Tibial artery (tissue), 4 donors: ENCODE data around the gene DLL1.

ENCODE experiments used
- DNase-seq, 2 donors: peaks; one replicate each; pipeline ENCODE4 v3.0.0-alpha.2; 2019
- H3K27ac ChIP-seq, 2 donors: fragments of 200-600 bp; sonication (generic) in 1 of 2; 1 replicate in 1 of 2; 2 replicates in 1 of 2; pipeline ENCODE4 v1.5.1; 2018 to 2019; ENCODE audit warnings: mild to moderate bottlenecking in 1 of 2
- H3K27me3 ChIP-seq, 2 donors: fragments of 200-600 bp; sonication (generic) in 1 of 2; one replicate each; pipeline versions ENCODE4 v1.5.1 to v1.6.0; 2016 to 2019
- H3K36me3 ChIP-seq, 3 donors: fragments of 200-600 bp; sonication (generic) in 2 of 3; one replicate each; pipeline ENCODE4 v1.5.1; 2016 to 2019; ENCODE audit warnings: mild to moderate bottlenecking in 2 of 3
- H3K4me1 ChIP-seq, 4 donors: fragments of 200-600 bp; sonication (generic) in 2 of 4; 1 replicate in 3 of 4; 2 replicates in 1 of 4; pipeline ENCODE4 v1.5.1; 2016 to 2019
- H3K4me3 ChIP-seq, 2 donors: fragments of 200-600 bp; sonication (generic) in 1 of 2; 1 replicate in 1 of 2; 2 replicates in 1 of 2; pipeline ENCODE4 v1.5.1; 2018 to 2019; ENCODE audit warnings: mild to moderate bottlenecking in 2 of 2
- H3K9me3 ChIP-seq, 3 donors: fragments of 200-600 bp; sonication (generic) in 1 of 3; one replicate each; pipeline ENCODE4 v1.5.1; 2016 to 2019
- CTCF ChIP-seq, 2 experiments: fragments of 200-600 bp in 1 of 2; fragments of 450-650 bp in 1 of 2; IDR thresholded peaks; one replicate each; pipeline ENCODE4 v1.5.1; 2017 to 2019; ENCODE audit warnings: antibody characterized with exemption in 2 of 2, mild to moderate bottlenecking in 1 of 2, moderate library complexity in 1 of 2
- intact Hi-C: fragments of 100-400 bp; cut with DNase I; formaldehyde crosslinking; loops from one replicate; pipeline ENCODE4 v1.15.0; 2023; ENCODE audit warnings: low total_unique reads

Gene DLL1

DNA sequence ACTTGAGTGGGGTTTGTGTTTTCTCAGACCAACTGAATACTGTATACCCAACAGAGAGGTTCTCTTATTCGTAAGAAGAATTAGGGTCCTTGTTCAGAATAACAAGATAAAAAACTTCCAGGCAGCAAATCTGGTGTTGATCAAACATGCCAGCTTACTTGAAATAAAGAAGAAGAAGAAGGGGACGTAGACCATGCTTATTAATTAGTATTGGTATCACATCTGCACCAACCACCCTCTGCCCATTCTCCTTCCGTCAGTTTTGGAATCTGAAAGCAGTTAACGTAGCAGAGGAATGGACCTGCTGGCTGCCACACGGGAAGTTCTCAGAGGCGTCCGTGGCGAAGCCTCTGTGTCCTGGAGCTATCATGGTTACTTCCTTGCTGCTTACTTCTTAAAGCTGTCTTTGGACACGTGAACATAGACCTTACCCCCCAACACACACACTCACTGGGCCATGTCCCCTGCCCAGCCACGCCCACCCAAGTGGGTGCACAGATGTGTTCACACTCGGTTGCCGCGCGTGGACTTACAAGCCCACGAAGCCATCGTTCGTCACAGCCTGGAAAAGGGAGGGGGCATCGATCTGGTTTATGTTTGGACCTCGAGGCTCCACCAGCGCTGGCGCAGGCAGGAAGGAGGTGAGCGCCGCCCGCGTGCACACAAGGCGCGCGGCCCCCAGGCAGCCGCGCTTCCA, 4.1 kb upstream of the DLL1 start:
- H3K27ac ChIP-seq, result no peak overlapping the region
- H3K36me3 ChIP-seq, result no peaks in the 10 kb centered on the region
- intact Hi-C loops, result no loop called here
- peaks cover 10 to 82% of the 10 kb centered on the region in 2 donors for H3K27me3 ChIP-seq
- peak overlapping the region; percentile 40 to 58 for H3K4me3 ChIP-seq
- peak in 1 of 2 donors; percentile 56 for DNase-seq
- no peak for TF ChIP-seq CTCF (IDR thresholded peaks at IDR 0.05)
- H3K4me1 ChIP-seq, result peaks cover 0 to 63% (median 49%) of the 10 kb centered on the region in 4 donors
- no peaks in the 10 kb centered on the region for H3K9me3 ChIP-seq

GRCh38 chr6:170294298-170294730, 3.4 kb upstream of the DLL1 start:
- no peak overlapping the region for H3K4me3 ChIP-seq
- no peak for TF ChIP-seq CTCF (IDR thresholded peaks at IDR 0.05)
- H3K27me3 ChIP-seq, result peaks cover 10 to 83% of the 10 kb centered on the region in 2 donors
- intact Hi-C loops, result no loop called here
- H3K36me3 ChIP-seq, result no peaks in the 10 kb centered on the region
- no peak overlapping the region for H3K27ac ChIP-seq
- no peak for DNase-seq
- peaks cover 0 to 69% (median 55%) of the 10 kb centered on the region in 4 donors for H3K4me1 ChIP-seq
- H3K9me3 ChIP-seq, result no peaks in the 10 kb centered on the region

DNA sequence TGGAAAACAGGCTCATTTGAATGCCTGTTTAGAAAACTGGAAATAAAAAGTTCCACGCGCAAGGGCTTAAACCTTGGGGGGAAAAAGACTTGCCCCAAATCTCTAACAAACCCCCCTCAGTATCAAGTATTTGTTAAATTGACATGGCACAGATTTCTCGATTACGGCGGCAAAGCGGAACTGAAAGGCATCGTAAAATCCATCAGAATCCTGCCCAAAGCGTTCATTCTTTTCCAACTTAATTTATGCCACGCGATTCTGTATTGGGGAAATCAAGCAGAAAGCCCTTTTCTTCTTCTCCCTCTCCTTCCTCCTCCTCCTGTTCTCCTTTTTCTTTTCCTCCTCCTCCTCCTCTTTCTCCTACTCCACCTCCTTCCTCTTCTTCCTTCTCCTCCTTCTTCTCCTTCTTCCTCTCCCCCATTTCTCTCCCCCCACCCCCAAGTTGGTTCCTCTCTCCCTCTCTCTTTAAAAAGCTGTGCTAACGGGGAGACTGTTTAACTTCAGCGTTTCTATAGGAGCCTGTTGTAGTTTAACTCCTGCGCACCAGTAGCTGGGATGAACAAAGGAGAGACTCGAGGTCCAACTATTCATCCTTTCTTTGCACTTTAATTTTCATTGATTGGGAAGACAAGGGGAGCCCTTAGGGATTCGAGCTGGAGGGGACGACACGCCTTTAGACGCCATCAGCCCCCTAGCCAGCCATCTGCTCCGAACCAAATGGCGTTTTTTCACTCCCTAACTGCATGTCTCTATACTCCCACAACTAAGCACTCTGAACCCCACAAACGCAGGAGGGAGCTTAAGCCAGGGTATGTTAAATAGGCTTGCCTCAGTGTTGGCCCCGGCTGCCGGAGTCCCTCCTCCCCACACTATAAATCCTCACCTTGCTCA, 2.7 kb upstream of the DLL1 start:
- H3K27ac ChIP-seq, result no peak overlapping the region

DNA sequence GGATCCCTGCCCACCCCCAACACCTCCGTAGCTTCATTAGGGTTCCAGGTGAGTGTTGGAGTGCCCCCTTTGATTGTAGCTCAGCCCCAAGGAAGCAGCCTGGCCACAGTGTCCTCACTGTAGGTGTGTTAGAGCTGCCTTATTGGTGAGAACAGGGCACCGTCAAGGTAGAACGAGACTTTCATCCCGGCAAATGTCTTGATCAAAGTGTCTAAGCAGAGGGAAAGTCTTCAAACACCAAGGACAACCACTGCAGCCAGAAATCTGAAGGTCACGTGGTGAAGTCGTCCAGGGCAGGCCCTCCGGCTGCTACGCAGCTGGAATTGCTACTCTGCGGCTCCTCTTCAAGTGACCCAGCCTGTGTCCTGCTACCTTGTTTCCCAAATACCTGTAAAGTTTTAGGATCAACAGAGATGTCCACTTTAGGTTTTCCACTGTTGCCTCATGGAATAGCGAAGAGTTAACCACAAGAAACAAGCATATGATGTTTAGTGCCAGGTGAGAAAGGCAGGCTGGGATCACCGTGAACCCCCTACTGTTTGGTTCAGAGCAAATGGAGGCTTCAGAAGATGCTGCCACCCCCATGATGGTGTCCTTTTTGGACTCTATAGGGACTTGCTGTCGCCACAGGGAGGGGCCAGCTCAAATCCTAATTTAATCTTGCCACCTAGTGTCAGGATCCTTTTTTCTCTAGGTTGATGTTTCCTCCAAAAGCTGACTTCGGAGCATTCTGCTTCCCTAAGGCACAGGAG, 1.7 kb upstream of the DLL1 start:
- H3K27me3 ChIP-seq, result peaks cover 10 to 88% of the 10 kb centered on the region in 2 donors
- intact Hi-C loops, result no loop called here
- DNase-seq, result peak in 1 of 2 donors; percentile 56

More for the DNA sequence above, 2.7 kb upstream of the DLL1 start:
- peaks cover 0 to 76% (median 61%) of the 10 kb centered on the region in 4 donors for H3K4me1 ChIP-seq
- no peak for TF ChIP-seq CTCF (IDR thresholded peaks at IDR 0.05)
- H3K9me3 ChIP-seq, result no peaks in the 10 kb centered on the region
- no peak overlapping the region for H3K4me3 ChIP-seq
- H3K36me3 ChIP-seq, result no peaks in the 10 kb centered on the region
- intact Hi-C loops, result no loop called here
- DNase-seq, result no peak
- peaks cover 10 to 86% of the 10 kb centered on the region in 2 donors for H3K27me3 ChIP-seq

More for the DNA sequence above, 1.7 kb upstream of the DLL1 start:
- peaks cover 0 to 76% (median 61%) of the 10 kb centered on the region in 4 donors for H3K4me1 ChIP-seq
- H3K27ac ChIP-seq, result no peak overlapping the region
- H3K9me3 ChIP-seq, result no peaks in the 10 kb centered on the region
- no peaks in the 10 kb centered on the region for H3K36me3 ChIP-seq
- peak; percentile 22 to 25 for TF ChIP-seq CTCF (IDR thresholded peaks at IDR 0.05)
- H3K4me3 ChIP-seq, result peak overlapping the region in 1 of 2 donors; percentile 67
